A549 (cell line): ENCODE data around the gene NFIX. TPM values are rescaled to one million over a fixed set of nuclear protein-coding genes. Genes with fewer than 3 reads are reported as not detected.

Source experiments
- ATAC-seq, 2 experiments: fragments of 200-7000 bp in 1 of 2; fragments of >200 bp in 1 of 2; cut with Nextera tagmentation in 1 of 2; cut with Tn5 transposase in 1 of 2; 3 replicates each; pipeline versions ENCODE4 v1.8.0 to v1.9.1; 2018 to 2020; ENCODE audit warnings: mild to moderate bottlenecking in 1 of 2, moderate library complexity in 1 of 2
- CTCF ChIA-PET: fragments of 300-600 bp; sonication (Branson Sonifier 250); formaldehyde crosslinking; extraction: SDS; loops from one replicate; lab custom pipeline; 2021; ENCODE audit warnings: antibody characterized with exemption, inconsistent platforms; lab: Yijun Ruan, JAX
- POLR2A ChIA-PET: fragments of 350-600 bp; formaldehyde crosslinking; extraction: SDS; loops from one replicate; lab custom pipeline; 2021; ENCODE audit warnings: antibody characterized with exemption, inconsistent platforms; lab: Yijun Ruan, JAX
- DNase-seq, 2 experiments: peaks; one replicate each; pipeline versions ENCODE4 v3.0.0 to v3.0.0-alpha.2; 2011 to 2016; ENCODE audit warnings: low read depth in 1 of 2, low spot score in 1 of 2
- FAIRE-seq: peaks from 2 replicates; lab custom pipeline; 2011; peaks lifted over from hg19 to GRCh38; lab: Jason Lieb, UNC
- H3K27ac ChIP-seq, 2 experiments: fragments of >200 bp; sonication (Bioruptor Twin); formaldehyde crosslinking; 3 replicates each; pipeline ENCODE4 v1.5.1; 2016 to 2017
- H3K4me1 ChIP-seq: fragments of >200 bp; sonication (Bioruptor Twin); formaldehyde crosslinking; 3 replicates; pipeline ENCODE4 v1.6.1; 2016
- H3K4me2 ChIP-seq: fragments of >200 bp; sonication (Bioruptor Twin); formaldehyde crosslinking; 3 replicates; pipeline ENCODE4 v1.6.1; 2016
- H3K4me3 ChIP-seq: fragments of >200 bp; sonication (Bioruptor Twin); formaldehyde crosslinking; 3 replicates; pipeline ENCODE4 v1.5.1; 2016
- H3K9me3 ChIP-seq: fragments of >200 bp; sonication (Bioruptor Twin); formaldehyde crosslinking; 3 replicates; pipeline ENCODE4 v1.6.1; 2016
- BHLHE40 ChIP-seq: IDR thresholded peaks from 2 replicates; pipeline ENCODE4 v1.6.1; 2012; ENCODE audit warnings: low read depth, low read length, inconsistent platforms
- EHF ChIP-seq: fragments of 250-450 bp; sonication (Bioruptor Pico); IDR thresholded peaks from 2 replicates; pipeline ENCODE4 v1.5.0; 2020; ENCODE audit warnings: mild to moderate bottlenecking
- EHMT2 ChIP-seq: fragments of 200-600 bp; sonication (generic); IDR thresholded peaks from 2 replicates; pipeline ENCODE4 v1.6.1; 2016; ENCODE audit warnings: antibody characterized with exemption, low read depth, mild to moderate bottlenecking, moderate library complexity
- ESRRA ChIP-seq: fragments of 150-350 bp; IDR thresholded peaks from 2 replicates; pipeline ENCODE4 v1.6.1; 2014; ENCODE audit warnings: mild to moderate bottlenecking, low read length, borderline replicate concordance
- FOXS1 ChIP-seq: fragments of 250-450 bp; sonication (Bioruptor Pico); IDR thresholded peaks from 2 replicates; pipeline ENCODE4 v1.5.0; 2020; ENCODE audit warnings: mild to moderate bottlenecking, moderate library complexity
- GATA3 ChIP-seq: IDR thresholded peaks from 2 replicates; pipeline ENCODE4 v1.6.1; 2012; ENCODE audit warnings: borderline replicate concordance
- HOXB13 ChIP-seq: fragments of 250-450 bp; sonication (Bioruptor Pico); IDR thresholded peaks from 2 replicates; pipeline ENCODE4 v1.5.0; 2020; ENCODE audit warnings: low read depth, mild to moderate bottlenecking, moderate library complexity
- JUN ChIP-seq, 2 experiments: fragments of >200 bp; sonication (Bioruptor Twin); formaldehyde crosslinking; IDR thresholded peaks; 2 replicates in 1 of 2; 3 replicates in 1 of 2; pipeline ENCODE4 v1.6.1; 2016 to 2017
- JUNB ChIP-seq: fragments of >200 bp; sonication (Bioruptor Twin); formaldehyde crosslinking; IDR thresholded peaks from 2 replicates; pipeline ENCODE4 v1.6.1; 2016
- KDM5A ChIP-seq: fragments of 200-600 bp; sonication (generic); IDR thresholded peaks from 2 replicates; pipeline ENCODE4 v1.6.1; 2016; ENCODE audit warnings: antibody characterized with exemption, mild to moderate bottlenecking
- MAFK ChIP-seq: fragments of 450-650 bp; IDR thresholded peaks from 2 replicates; pipeline ENCODE4 v1.6.1; 2014; ENCODE audit not compliant: partially characterized antibody
- MAZ ChIP-seq: fragments of 150-350 bp; IDR thresholded peaks from 2 replicates; pipeline ENCODE4 v1.6.1; 2014; ENCODE audit warnings: antibody characterized with exemption, low read depth, low read length, borderline replicate concordance
- NPAS2 ChIP-seq: fragments of 250-450 bp; sonication (Bioruptor Pico); IDR thresholded peaks from 2 replicates; pipeline ENCODE4 v1.8.0; 2022; ENCODE audit warnings: mild to moderate bottlenecking, moderate library complexity, borderline replicate concordance
- PHF8 ChIP-seq: fragments of 200-600 bp; sonication (generic); IDR thresholded peaks from 2 replicates; pipeline ENCODE4 v1.6.1; 2016; ENCODE audit warnings: low read depth, mild to moderate bottlenecking, antibody characterized with exemption, moderate library complexity, borderline replicate concordance
- POLR2A ChIP-seq: IDR thresholded peaks from 2 replicates; pipeline ENCODE4 v1.6.1; 2012; ENCODE audit warnings: mild to moderate bottlenecking, low read length
- POLR2AphosphoS2 ChIP-seq: conservative IDR thresholded peaks from 2 replicates; pipeline ENCODE4 v1.6.1; 2012; ENCODE audit warnings: low read length, improper control_type of control experiment, inconsistent platforms
- RAD21 ChIP-seq, 2 experiments: fragments of >200 bp in 1 of 2; sonication (Bioruptor Twin) in 1 of 2; formaldehyde crosslinking in 1 of 2; IDR thresholded peaks in 1 of 2; conservative IDR thresholded peaks in 1 of 2; 2 replicates in 1 of 2; 3 replicates in 1 of 2; pipeline ENCODE4 v1.6.1; 2012 to 2018; ENCODE audit warnings: inconsistent platforms in 1 of 2
- RARB ChIP-seq: fragments of 250-450 bp; sonication (Bioruptor Pico); IDR thresholded peaks from 2 replicates; pipeline ENCODE4 v1.8.0; 2021; ENCODE audit warnings: mild to moderate bottlenecking, moderate library complexity
- RNF2 ChIP-seq: fragments of 200-600 bp; sonication (generic); IDR thresholded peaks from 2 replicates; pipeline ENCODE4 v1.6.1; 2016; ENCODE audit warnings: low read depth, mild to moderate bottlenecking, antibody characterized with exemption, moderate library complexity, borderline replicate concordance
- SMC3 ChIP-seq: fragments of >200 bp; sonication (Bioruptor Twin); formaldehyde crosslinking; IDR thresholded peaks from 3 replicates; pipeline ENCODE4 v1.6.1; 2018; ENCODE audit warnings: inconsistent platforms
- TP53 ChIP-seq: fragments of 250-450 bp; sonication (Bioruptor Pico); IDR thresholded peaks from 2 replicates; pipeline ENCODE4 v1.5.0; 2021; ENCODE audit warnings: mild to moderate bottlenecking, moderate library complexity
- ZNF302 ChIP-seq: fragments of 250-450 bp; sonication (Bioruptor Pico); IDR thresholded peaks from 2 replicates; pipeline ENCODE4 v1.9.0; 2021; ENCODE audit warnings: inconsistent platforms, mild to moderate bottlenecking, moderate library complexity
- ZSCAN20 ChIP-seq: fragments of 250-450 bp; sonication (Bioruptor Pico); IDR thresholded peaks from 2 replicates; pipeline ENCODE4 v1.8.0; 2022; ENCODE audit warnings: mild to moderate bottlenecking, moderate library complexity
- WGBS: methylation state at CpG from one replicate; pipeline ENCODE4 v1.1.6; 2017; ENCODE audit errors: missing lambda C conversion rate; 5-methylcytosine and 5-hydroxymethylcytosine counted together
- polyA plus RNA-seq, 4 experiments: library from polyadenylated mRNA; depleted of rRNA in 3 of 4; stranded (reverse); fragments of >200 nt; fragmentation: RNase III in 1 of 4; extraction: RNeasy Plus Mini Kit Qiagen cat#74134 plus additional on column Dnase treatment in 1 of 4; gene quantifications; 2 replicates in 3 of 4; 3 replicates in 1 of 4; pipeline ENCODE4 v1.2.3, GENCODE V29; 2011 to 2017
- TF ChIP-seq, protein P1 (sequence below): fragments of 250-450 bp; sonication (Bioruptor Pico); IDR thresholded peaks from 2 replicates; pipeline ENCODE4 v1.5.0; 2020; ENCODE audit warnings: low read depth, mild to moderate bottlenecking, moderate library complexity
- TF ChIP-seq, protein P2 (sequence below): fragments of >200 bp; sonication (Bioruptor Twin); formaldehyde crosslinking; IDR thresholded peaks from 2 replicates; pipeline ENCODE4 v1.6.1; 2016
- TF ChIP-seq, protein P3 (sequence below): IDR thresholded peaks from 2 replicates; pipeline ENCODE4 v1.6.1; 2012; ENCODE audit warnings: low read depth, borderline replicate concordance
- TF ChIP-seq, protein P4 (sequence below): fragments of >200 bp; sonication (Bioruptor Twin); formaldehyde crosslinking; IDR thresholded peaks from 3 replicates; pipeline ENCODE4 v1.6.1; 2016

The NFIX gene
- polyA plus RNA-seq, 2 of the 4 experiments (the other 2 are of a cell fraction): 0.52 to 3.0 TPM

DNA sequence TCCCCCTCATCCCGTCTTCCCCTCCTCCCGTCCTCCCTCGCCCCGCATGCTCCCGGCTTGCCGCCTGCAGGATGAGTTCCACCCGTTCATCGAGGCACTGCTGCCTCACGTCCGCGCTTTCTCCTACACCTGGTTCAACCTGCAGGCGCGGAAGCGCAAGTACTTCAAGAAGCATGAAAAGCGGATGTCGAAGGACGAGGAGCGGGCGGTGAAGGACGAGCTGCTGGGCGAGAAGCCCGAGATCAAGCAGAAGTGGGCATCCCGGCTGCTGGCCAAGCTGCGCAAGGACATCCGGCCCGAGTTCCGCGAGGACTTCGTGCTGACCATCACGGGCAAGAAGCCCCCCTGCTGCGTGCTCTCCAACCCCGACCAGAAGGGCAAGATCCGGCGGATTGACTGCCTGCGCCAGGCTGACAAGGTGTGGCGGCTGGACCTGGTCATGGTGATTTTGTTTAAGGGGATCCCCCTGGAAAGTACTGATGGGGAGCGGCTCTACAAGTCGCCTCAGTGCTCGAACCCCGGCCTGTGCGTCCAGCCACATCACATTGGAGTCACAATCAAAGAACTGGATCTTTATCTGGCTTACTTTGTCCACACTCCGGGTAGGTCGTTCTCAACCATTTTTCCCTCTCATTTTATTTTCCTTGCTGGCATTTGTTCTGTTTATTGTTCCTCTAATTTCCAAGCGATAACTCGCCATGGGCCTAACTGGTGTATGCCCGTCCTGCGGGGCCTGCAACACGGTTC lies 29.8 kb downstream of the NFIX start:
- CTCF ChIA-PET: interaction anchor here (1.3 kb wide), 1 partner anchor 42 kb away, joined by 3 read pairs; no protein-coding TSS in a partner anchor
- Histone ChIP-seq H3K4me3 (no peak overlapping the region), H3K4me2 (no peak overlapping the region), H3K27ac (no peak overlapping the region), H3K4me1 (peaks cover 19% of the 10 kb centered on the region), H3K9me3 (no peaks in the 10 kb centered on the region)
- 94% methylated on average over 48 of the region's 48 CpGs for WGBS
- FAIRE-seq: no peak
- DNase-seq: no peak
- POLR2A ChIA-PET: no interaction called here
- TF ChIP-seq PHF8 (no peak), SMC3 (no peak), JUN (IDR thresholded peaks at IDR 0.05) (no peak), POLR2A (no peak), MAZ (no peak), RARB (CRISPR knock-in tag) (no peak), POLR2AphosphoS2 (no peak), BHLHE40 (no peak), GATA3 (no peak), RAD21 (conservative IDR thresholded peaks at IDR 0.05 in 1 of 2, IDR thresholded peaks at IDR 0.05 in 1 of 2) (no peak), ZNF302 (CRISPR knock-in tag) (no peak)
- TF ChIP-seq, protein P1, sequence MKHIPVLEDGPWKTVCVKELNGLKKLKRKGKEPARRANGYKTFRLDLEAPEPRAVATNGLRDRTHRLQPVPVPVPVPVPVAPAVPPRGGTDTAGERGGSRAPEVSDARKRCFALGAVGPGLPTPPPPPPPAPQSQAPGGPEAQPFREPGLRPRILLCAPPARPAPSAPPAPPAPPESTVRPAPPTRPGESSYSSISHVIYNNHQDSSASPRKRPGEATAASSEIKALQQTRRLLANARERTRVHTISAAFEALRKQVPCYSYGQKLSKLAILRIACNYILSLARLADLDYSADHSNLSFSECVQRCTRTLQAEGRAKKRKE (CRISPR knock-in tag): no peak
- no peak for ATAC-seq

DNA sequence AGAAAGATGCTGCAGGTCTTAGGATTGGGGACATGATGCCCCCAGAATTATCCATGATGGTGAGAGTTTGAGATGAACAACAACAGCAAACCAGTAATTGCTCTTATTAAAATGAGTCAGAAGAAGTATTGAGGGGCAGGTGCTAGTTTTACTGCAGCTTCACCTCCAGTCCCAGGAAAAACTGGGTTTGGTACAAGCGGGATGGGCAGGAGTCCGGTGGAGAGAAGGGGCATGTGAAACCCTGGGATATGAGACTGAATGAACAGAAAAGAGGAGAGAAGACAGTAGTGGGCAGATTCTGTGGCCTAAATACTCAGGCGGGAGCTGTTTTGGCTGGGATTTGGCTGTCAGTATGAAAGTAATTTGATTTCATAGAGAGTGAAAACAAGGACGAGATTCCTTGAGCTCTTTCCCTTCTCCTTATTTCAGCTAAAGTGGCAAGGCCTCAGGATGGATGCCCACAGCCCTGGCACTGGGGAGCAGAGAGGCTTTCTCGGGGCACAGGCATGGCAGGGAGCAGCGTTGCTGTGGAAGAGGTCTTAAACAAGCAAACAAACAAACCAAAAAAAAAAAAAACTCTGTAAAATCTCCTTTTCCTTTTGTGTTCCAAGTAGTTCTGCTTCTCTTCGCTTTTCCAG lies 30.7 kb downstream of the NFIX start:
- TF ChIP-seq, protein P2, sequence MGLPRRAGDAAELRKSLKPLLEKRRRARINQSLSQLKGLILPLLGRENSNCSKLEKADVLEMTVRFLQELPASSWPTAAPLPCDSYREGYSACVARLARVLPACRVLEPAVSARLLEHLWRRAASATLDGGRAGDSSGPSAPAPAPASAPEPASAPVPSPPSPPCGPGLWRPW: no peak
- no peak for TF ChIP-seq RNF2
- TF ChIP-seq JUNB: no peak
- no peak for TF ChIP-seq KDM5A
- TF ChIP-seq EHF (CRISPR knock-in tag): no peak
- TF ChIP-seq RARB (CRISPR knock-in tag): no peak
- TF ChIP-seq MAZ: no peak
- TF ChIP-seq, protein P3, sequence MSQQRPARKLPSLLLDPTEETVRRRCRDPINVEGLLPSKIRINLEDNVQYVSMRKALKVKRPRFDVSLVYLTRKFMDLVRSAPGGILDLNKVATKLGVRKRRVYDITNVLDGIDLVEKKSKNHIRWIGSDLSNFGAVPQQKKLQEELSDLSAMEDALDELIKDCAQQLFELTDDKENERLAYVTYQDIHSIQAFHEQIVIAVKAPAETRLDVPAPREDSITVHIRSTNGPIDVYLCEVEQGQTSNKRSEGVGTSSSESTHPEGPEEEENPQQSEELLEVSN: no peak
- no peak for TF ChIP-seq NPAS2 (CRISPR knock-in tag)
- no peak for TF ChIP-seq BHLHE40
- no peak for TF ChIP-seq HOXB13 (CRISPR knock-in tag)
- no peak for TF ChIP-seq EHMT2
- TF ChIP-seq ESRRA: no peak
- TF ChIP-seq, protein P4, sequence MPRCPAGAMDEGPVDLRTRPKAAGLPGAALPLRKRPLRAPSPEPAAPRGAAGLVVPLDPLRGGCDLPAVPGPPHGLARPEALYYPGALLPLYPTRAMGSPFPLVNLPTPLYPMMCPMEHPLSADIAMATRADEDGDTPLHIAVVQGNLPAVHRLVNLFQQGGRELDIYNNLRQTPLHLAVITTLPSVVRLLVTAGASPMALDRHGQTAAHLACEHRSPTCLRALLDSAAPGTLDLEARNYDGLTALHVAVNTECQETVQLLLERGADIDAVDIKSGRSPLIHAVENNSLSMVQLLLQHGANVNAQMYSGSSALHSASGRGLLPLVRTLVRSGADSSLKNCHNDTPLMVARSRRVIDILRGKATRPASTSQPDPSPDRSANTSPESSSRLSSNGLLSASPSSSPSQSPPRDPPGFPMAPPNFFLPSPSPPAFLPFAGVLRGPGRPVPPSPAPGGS: no peak
- no peak for TF ChIP-seq TP53 (CRISPR knock-in tag)
- TF ChIP-seq ZSCAN20 (CRISPR knock-in tag): no peak
- TF ChIP-seq MAFK: no peak
- no peak for TF ChIP-seq FOXS1
- Histone ChIP-seq H3K27ac (peak overlapping the region; percentile 64 to 67), H3K4me3 (no peak overlapping the region; the same call in 2 of the 3 replicates), H3K9me3 (no peaks in the 10 kb centered on the region), H3K4me2 (peak overlapping the region; percentile 94), H3K4me1 (peaks cover 19% of the 10 kb centered on the region)
- DNase-seq (no peak), ATAC-seq (no peak), FAIRE-seq (no peak)
- ChIA-PET CTCF (interaction anchor here (0.6 to 9.3 kb wide), 4 partner anchors 8 to 43 kb away, joined by 3 to 89 read pairs (median 3); no protein-coding TSS in a partner anchor), POLR2A (no interaction called here)
- 36% methylated on average over 7 of the region's 7 CpGs for WGBS
